NCI-H146 treated with DMSO at 0.1 percent for 48 hours (cell line): ENCODE measurements around the gene NLGN1.

Source experiments
- DNase-seq: peaks from one replicate; lab custom pipeline; 2025; ENCODE audit not compliant: unreplicated experiment; lab: John Stamatoyannopoulos, UW

NLGN1 gene

DNA sequence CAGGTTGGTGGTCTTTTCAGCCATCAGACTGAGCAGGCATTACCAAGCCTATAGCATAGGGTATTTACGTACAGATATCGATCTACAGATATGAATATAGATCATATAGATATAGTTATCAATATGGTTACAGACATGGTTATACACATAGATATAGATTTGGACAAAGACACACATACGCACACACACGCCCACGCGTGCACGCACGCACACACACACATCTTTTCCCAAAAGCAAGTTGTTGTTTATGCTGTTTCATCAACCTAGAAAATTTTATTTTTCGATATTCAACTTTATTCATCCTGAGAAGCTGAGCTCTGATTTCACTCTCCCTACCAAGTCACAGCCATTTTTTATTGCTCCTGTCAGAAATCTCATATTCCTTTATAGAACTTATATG, 309.1 kb downstream of the NLGN1 start:
- no peak for DNase-seq

- no peak for DNase-seq
Measured at GRCh38 chr3:173708191-173708590, 310.6 kb downstream of the NLGN1 start.

- DNase-seq: no peak
Measured at GRCh38 chr3:173709026-173709425, 311.5 kb downstream of the NLGN1 start.

GRCh38 chr3:173711619-173712018, 314.1 kb downstream of the NLGN1 start:
- DNase-seq: peak; percentile 93

DNA sequence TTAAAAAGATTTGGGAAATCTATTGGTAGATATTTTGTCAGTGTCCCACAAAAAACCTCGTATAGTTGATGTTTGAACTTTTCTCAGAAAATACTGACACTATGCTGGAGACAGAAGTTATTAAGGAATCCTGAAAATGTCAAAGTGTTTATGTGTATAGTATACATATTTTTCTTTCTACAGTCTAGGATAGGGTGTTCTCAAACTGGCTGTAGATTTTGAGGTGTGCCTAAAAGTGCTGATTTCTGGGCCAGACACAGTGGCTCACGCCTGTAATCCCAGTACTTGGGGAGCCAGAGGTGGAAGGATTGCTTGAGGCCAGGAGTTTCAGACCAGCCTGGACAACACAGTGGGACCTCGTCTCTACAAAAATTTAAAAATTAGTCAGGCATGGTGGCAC, 322.0 kb downstream of the NLGN1 start:
- no peak for DNase-seq

- no peak for DNase-seq
Measured at GRCh38 chr3:173725507-173725906, 328.0 kb downstream of the NLGN1 start.

- DNase-seq: no peak
Measured at GRCh38 chr3:173730391-173730790, 332.8 kb downstream of the NLGN1 start.

DNA sequence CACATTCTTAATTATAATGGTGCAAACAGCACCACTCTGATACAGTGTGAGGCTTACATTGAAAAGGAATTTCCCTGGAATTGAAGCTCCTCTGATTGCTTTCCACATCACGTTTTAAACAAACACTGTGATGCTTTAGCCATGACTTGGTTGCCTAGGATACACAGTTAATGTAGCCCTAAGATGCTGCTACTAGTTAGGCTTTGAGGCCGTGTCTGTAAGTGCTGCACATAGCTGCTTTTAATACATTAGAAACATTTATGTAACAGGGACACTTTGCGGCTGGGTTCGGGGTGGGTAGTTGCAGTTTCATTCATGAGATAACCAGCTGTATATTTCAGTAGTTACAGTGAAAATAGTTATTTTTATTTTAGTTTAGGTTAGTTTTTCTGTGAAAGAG, 334.7 kb downstream of the NLGN1 start:
- peak; percentile 46 for DNase-seq

GRCh38 chr3:173733029-173733652, 335.6 kb downstream of the NLGN1 start:
- peak; percentile 34 for DNase-seq

DNA sequence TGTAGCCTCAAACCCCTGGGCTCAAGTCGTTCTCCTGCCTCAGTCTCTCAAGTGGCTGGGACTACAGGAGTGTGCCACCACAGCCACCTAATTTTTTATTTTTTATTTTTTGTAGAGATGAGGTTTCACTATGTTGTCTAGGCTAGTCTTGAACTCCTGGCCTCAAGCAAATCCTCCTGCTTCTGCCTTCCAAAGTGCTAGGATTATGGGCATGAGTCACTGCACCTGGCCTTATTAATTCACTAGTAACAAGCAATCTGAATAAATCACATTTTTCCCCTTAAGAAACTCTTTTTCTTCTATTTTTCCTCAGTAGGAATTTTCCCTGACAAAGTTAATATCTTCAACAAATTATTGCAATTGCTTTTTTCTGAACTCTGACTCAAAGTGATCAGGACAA, 336.9 kb downstream of the NLGN1 start:
- DNase-seq: no peak

DNA sequence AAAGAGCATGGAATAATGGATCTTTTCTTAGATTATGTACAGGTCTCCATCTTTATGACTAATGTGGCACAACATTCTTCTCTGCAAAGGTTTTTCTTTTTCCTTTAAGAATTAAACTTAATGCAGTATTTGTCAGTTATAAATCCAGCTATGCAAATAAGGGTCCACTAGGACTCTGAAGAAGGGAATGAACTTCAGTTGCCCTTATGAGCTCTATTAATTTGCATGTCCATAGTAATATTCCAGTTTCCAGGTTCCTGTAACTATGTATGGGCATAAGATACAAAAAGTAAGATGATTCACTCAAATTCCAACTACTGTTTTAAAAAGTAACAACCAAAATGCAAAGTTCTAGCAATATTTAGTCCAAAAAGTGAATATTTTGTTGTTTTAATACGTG, 337.4 kb downstream of the NLGN1 start:
- no peak for DNase-seq

- no peak for DNase-seq
Measured at GRCh38 chr3:173735841-173736240, 338.3 kb downstream of the NLGN1 start.

GRCh38 chr3:173737167-173737808, 339.7 kb downstream of the NLGN1 start:
- no peak for DNase-seq

- DNase-seq: no peak
Measured at GRCh38 chr3:173739726-173740125, 342.2 kb downstream of the NLGN1 start.

- no peak for DNase-seq
Measured at GRCh38 chr3:173742491-173742890, 344.9 kb downstream of the NLGN1 start.

DNA sequence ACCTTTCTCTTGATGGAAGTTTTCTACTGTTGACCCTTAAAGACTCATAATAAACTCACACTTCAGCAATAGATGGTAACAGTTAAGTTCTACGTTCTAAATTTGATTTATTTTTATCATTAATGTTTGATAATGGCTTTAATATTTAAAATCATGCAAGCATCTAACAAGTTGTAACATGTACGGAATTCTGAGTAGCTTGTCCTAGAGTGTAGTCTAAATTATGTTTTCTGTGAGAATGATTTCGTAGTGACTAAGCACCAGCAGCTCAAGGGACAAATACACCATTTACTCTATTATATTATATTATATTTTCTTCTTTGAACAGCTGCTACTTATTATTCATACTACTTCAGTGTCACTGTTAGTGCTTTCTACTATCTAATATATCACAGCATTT, 345.6 kb downstream of the NLGN1 start:
- DNase-seq: no peak

DNA sequence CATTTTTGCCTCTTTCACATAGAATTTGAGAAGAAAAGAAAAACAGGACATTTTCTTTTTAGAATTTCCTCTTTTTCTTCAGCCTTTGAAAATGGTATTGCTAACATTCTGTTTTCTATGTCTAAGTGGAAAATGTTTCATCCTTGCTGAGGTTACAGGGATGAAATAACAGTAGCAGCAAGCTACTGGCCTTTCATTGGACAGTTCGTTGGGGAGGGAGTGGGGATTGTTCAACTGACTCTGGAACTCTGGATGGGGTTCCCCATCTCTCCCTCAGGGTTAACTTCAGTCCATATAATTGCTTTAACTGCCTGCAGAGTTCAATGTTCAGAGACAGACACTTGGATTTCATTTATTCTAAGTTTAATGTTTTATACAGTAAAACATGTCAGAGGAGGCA, 346.0 kb downstream of the NLGN1 start:
- no peak for DNase-seq

- no peak for DNase-seq
Measured at GRCh38 chr3:173744479-173744878, 346.9 kb downstream of the NLGN1 start.

GRCh38 chr3:173744895-173745294, 347.4 kb downstream of the NLGN1 start:
- DNase-seq: no peak

DNA sequence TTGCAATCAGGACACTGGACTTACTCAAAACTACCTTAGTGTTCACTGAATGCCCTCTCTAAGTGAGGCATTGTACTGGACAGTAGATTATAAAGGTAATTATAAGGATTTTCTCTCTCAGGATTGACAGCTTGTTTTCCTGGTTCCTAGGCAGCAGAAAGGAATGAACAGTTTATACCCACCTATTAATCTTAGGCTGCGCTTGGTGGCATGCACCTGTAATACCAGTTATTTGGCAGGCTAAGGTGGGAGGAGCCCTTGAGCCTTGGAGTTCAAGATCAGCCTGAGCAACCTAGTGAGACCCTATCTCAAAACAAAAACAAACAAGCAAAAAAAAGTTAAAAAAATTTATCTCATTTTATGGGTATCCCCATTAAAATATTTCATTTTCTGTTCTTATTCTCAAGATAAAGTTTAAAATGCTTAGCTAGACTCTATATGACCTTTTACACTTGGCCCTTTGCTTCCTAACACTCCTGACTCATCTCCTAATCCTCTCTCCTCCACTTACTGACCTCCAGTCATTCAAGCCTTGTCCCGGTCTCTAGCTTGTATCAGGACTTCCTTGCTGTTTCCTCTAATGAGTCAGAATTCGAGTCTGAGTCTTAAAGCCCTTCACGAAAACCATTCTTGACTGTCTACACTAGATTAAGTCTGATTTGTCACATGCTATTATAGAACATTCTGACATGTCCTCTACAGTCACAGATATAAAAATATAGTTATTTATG, 348.6 kb downstream of the NLGN1 start:
- no peak for DNase-seq

GRCh38 chr3:173747427-173747826, 349.9 kb downstream of the NLGN1 start:
- DNase-seq: no peak

- DNase-seq: no peak
Measured at GRCh38 chr3:173748105-173748504, 350.6 kb downstream of the NLGN1 start.
